ENCODE measurements around the gene SLC38A3. TPM values are rescaled to one million over a fixed set of nuclear protein-coding genes. Genes with fewer than 3 reads are reported as not detected.

SLC38A3 gene
- total RNA-seq, 1 donor from 2014 or later = 1.8 TPM

DNA sequence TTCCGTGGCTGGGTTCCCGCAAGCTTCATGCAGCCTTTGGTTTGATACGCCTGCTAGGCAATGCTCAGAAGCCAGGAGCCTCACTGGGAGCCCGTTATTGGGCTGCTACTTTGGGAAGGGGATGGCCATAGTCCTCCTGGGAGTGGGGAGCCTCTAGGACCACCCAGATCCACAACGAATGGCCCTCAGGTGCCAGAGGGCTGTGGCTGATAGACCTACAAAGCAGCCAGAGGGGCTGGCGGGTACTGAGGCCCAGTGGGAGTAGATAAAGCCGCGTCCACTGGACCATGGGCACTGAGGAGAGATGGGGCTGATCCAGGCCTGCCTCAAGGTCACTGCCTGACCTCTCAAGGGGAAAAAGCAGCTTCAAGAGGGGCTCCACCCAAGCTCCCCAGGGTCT, 12.9 kb upstream of the SLC38A3 start:
- no peak for DNase-seq (ENCODE audit: low read depth)

- peak; percentile 38 for DNase-seq (ENCODE audit: low read depth)
Observed at GRCh38 chr3:50192689-50193141, 12.4 kb upstream of the SLC38A3 start.

DNA sequence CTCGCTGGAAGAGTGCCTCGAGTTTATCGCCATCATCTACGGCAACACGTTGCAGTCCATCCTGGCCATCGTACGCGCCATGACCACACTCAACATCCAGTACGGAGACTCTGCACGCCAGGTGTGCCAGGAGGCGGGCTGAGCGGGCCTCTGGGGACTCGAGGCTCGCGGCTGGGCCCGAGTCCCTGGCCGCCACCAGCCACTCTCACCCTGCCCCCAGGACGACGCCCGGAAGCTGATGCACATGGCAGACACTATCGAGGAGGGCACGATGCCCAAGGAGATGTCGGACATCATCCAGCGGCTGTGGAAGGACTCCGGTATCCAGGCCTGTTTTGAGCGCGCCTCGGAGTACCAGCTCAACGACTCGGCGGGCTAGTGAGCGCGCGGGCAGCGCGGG, 11.8 kb upstream of the SLC38A3 start:
- DNase-seq (ENCODE audit: low read depth) = no peak

GRCh38 chr3:50193746-50194127, 11.3 kb upstream of the SLC38A3 start:
- DNase-seq (ENCODE audit: low read depth) = no peak

DNA sequence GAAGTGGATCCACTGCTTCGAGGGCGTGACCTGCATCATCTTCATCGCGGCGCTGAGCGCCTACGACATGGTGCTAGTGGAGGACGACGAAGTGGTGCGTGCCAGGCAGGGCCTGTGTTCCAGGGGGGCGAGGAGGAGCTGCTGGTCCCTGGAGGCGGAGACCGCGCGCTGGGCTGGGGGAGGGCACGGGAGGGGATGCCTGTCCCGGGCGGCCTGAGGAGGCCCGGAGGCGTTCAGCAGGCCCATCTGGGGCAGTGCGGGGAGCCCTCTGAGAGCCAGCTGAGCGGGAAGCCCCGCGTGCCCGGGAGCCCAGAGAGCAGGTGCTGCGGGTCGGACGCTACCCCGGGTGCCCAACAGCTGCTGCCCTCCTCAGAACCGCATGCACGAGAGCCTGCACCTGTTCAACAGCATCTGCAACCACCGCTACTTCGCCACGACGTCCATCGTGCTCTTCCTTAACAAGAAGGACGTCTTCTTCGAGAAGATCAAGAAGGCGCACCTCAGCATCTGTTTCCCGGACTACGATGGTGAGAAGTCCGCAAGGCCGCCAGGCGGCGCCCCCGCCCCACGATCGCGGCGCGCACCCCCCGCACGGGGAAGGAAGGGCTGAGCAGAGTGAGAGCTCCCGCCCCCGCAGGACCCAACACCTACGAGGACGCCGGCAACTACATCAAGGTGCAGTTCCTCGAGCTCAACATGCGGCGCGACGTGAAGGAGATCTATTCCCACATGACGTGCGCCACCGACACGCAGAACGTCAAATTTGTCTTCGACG, 10.8 kb upstream of the SLC38A3 start:
- peak; percentile 27 for DNase-seq (ENCODE audit: low read depth)

DNA sequence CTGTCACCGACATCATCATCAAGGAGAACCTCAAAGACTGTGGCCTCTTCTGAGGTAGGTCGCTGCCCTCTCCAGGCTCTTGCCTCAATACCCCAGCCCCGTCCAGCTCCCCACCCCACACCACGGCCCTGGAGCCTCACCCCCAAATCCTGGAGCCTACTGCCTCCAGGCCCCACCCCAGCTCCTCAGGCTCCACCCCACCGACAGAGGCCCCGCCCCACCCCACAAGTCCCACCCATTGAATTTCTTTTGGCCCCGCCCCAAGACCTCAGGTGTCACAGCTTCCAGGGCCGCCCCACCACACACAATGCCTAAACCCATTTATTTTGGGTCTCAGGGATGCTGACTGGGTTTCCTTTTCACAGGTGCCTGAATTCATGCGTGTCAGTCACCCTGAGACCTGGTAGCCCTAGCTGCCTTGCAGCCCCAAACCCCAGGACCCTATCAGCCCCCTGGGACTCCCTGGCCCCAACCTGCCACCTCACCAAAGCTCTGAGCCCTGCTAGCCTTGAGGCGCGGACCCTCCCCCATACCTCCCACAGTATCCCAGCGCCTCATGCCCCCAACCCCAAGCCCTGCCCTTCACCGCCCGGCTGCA, 10.1 kb upstream of the SLC38A3 start:
- DNase-seq (ENCODE audit: low read depth) = no peak

DNA sequence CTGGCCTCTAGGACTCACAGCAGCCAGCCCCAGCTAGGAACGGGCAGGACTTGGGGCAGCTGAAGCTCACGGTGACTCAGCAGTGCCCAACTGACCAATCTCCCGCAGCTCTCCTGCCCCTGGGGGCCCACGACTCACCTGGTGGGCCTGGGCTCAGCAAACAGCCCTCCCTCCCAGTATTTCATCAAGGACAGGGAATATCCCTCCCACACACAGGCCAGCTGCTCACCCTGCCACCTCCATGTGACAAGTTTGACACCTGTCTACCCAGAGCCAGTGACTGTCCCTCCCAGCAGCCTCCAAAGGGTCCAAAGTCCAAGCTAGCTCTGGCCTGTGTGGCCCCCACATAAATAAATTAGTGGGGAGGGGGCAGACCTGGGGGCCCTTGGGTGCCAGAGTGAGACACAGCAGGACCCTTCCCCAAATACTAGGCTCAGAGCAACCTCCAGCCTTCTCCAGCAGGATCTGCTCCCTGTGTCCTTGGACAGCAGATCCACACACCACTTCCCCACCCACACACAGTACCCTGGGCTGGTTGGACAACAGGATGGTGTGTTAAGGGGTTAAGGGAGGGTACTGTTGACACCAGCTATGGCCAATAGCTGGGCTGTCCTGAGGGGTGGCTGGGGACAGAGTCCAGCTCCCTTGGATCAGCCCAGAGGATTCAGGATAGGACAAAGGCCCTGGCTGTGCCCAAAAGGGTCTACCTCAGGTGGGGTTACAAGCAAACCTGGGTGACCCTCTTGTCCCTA, 9.4 kb upstream of the SLC38A3 start:
- peak; percentile 44 for DNase-seq (ENCODE audit: low read depth)

DNA sequence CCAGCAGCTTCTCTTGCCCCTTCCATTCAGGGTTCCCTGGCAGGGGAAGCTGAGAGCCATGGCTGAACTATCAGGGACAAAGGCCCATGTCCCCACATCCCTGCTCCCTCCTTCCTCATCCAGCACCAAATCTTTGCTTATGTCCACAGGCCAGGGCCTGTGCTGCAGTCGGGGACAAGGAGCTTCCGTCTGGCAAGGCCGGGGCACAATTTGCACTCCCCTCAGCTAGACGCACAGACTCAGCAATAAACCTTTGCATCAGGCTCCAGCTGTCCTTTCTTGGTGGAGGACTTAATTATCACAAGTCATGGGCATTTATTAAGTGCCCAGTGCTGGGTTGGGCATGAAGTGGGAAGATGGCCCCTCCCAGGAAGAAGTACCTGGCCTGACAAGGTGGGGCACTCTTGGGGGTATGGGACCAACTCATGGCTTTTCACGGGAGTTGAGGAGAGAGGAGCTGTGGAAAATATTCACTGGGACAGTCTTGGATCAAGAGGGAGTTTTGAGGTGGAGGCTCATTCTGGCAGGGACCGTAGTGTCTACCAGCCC, 8.7 kb upstream of the SLC38A3 start:
- no peak for DNase-seq (ENCODE audit: low read depth)

- DNase-seq (ENCODE audit: low read depth) = peak; percentile 43
Observed at GRCh38 chr3:50201573-50202315, 3.3 kb upstream of the SLC38A3 start.

- DNase-seq (ENCODE audit: low read depth) = peak; percentile 8
Observed at GRCh38 chr3:50202353-50203112, 2.5 kb upstream of the SLC38A3 start.

- DNase-seq (ENCODE audit: low read depth) = no peak
Observed at GRCh38 chr3:50203113-50203808, 1.8 kb upstream of the SLC38A3 start.

DNA sequence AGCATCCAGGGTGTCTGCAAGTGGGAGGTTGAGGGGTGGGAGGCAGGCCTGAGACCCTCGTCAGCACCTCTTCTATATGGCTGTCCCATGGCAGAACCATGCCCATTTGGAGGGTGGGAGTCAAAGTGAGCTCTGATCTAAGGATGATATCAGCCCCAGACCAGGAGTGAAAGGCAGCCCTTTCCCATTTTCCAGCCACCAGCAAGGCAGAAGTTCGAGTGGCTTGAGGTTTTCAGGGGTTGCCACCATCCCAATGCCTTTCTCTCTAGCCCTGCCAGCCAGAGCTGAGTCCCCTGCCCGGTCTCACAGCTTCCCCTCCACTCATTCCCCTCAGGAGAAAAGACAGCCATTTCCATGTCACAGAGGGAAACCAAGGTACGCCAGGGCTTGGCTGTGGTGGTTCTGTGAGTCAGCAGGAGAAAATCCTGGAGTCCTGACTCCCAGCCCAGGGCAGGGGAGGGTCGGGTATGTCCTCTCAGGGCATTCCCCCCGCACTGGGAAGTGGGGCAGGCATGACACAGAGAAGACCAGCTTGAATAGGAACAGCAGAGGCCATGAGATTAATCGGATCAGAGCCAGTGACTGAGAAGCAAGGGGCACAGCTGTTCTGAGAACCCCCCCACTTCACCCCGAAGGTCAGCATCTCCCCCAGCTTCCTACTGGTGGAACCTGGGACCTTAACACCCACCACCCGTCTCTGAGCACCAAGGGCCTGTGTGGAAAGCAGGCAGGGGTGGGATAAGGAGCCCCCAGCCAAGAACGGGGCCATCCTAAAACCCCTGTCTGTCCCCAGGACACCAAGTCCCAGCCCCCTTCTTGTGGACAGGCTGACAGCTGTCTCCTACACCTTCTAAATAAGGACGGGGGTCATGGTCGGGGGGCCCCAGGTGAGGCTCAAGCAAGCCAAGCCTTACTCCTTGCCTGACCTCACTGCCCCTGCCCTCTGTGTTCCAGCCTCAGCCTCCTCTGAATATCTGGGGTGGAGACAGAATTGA, 965 bp upstream of the SLC38A3 start:
- DNase-seq (ENCODE audit: low read depth) = peak; percentile 22

GRCh38 chr3:50205413-50206276, 574 bp downstream of the SLC38A3 start:
- DNase-seq (ENCODE audit: low read depth) = no peak

- DNase-seq (ENCODE audit: low read depth) = no peak
Observed at GRCh38 chr3:50207359-50208042, 2.4 kb downstream of the SLC38A3 start.

DNA sequence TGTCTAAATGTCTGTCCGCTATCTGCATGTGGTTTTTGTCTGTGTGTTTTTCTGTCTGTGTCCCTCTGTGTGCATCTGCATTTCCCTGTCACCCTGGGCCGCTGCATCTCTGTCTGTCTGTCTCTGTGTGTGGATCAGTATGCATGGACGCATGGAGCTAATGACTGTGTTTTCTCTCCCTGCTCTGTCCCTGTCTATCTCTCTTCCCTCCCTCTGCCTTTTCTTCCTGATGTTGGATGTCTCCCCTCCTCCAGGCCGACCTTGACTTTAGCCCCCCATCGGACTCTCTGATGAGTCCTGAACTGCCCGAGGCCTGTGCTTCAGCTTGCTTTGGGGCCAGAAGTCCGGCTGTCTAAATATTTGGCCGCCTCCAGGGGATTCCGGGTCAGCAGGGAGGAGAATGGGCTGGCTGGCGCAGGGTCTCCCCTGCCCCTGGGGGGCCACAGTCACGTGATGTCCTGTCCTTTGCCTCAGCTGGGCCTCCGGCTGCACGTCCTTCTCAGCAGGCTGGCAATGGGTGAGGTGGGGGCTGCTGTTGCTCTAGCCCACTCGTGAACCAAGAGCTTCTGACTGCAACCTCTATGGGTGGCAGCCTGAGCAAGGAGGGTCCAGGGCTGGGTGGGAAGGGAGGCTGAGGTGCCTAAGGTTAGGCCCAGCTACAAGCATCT, 3.7 kb downstream of the SLC38A3 start:
- DNase-seq (ENCODE audit: low read depth) = no peak

DNA sequence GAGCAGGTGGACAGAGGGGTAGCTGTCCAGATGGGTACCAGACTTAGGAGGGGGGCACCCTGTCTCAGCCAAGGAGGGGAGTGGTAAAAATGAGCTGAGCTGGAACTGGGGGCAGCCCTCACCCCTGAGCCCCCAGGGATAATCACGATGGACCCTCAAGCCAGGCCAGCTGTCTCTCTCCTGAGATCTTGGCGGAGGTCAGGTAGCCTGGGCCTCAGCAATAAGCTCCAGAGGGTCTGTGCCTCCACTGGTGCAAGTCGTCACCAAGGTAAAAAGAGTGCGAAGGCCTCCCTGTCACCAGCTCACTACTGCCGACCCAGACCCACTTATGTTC, 5.1 kb downstream of the SLC38A3 start:
- DNase-seq (ENCODE audit: low read depth) = no peak

Measured in renal cortical epithelial cell (primary cell).